NCI-H2227 (cell line): ENCODE measurements around the gene SMAD7.

Source experiments
- DNase-seq: peaks from one replicate; lab custom pipeline; 2025; ENCODE audit not compliant: unreplicated experiment; lab: John Stamatoyannopoulos, UW

Gene SMAD7

DNA sequence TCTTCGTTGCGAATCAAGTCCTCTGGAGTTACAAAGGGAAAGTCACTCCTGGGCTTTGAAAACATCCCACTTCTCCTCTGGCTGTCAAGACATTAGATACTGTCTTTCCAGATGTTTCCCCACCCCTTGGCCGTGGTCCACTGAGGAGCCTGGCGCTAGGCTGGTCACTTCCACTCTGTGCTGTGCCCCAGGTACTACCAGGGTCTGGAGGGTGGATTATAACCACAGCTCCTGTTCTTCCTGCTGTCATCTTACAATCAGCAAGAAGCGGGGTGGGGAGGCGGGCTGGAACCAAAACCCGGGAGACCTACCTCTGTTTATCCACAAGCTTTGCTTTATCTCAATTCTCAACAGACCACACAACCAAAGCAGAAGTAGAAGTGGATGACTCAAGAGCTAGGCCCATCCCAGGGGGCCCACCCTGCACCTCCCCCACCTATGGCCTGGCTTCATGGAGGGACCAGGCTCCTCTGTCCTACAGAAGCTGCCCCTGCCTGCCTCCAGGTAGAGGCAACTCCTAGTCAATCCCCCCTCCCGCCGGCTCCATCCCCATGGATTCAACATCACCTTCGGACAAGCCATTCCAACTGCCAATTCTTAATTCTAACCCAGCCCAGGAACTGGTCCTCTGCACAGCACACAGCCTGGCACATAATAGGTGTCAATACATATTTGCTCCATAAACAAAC is 17.8 kb downstream of the SMAD7 start:
- no peak for DNase-seq

DNA sequence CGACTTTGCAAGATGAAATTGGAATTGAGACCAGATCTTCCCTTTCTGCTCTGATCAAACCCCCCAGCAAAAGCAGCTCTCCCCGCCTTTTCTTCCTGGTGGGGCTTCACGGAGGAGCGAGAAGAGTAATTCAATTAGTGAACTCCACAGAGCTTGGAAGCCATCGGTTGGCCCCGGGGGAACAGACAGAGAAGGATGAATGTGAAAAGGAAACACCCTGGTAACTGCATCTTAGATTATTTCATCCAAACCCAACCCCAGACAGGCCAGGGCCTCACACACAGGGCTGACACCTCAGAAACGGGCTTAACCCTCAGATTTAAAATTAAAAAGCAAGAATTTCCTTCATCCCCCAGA is 18.3 kb downstream of the SMAD7 start:
- DNase-seq, result no peak

DNA sequence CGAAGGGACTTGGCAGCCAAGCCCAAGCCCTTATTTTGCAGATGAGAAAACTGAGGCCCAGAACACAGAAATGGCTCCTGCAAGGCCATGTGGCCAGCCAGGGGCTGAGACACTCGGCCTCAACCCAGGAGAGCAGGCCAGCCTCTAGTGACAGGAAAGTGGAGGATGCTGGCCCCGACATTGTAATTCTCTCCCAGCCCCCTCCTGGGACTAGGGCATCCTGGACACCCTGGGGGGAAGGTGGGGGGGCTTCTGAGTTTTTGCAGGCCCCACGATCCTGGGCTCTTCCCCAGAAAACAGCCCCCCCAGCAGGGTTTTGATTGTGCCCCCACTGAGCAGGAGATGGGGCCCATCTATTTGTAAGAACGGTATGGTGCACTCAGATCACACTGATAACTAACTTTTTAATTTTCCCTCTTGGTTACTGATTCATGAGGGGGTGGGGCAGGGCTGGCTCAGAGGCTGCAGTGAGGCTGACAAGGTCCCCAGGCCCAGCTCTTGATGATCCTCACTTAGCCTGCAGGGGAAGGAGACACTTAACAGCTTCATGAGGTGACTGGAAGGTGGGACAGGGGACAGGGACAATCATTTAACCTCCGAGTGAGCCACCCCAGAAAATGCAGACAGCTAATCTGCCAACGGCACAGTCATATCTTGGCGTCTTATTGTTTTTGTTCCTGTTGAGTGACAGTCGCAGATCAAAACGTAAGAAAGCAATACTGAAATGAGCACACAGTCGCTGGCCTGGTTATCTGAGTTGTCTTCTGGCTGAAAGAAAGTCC is 18.9 kb downstream of the SMAD7 start:
- no peak for DNase-seq

DNA sequence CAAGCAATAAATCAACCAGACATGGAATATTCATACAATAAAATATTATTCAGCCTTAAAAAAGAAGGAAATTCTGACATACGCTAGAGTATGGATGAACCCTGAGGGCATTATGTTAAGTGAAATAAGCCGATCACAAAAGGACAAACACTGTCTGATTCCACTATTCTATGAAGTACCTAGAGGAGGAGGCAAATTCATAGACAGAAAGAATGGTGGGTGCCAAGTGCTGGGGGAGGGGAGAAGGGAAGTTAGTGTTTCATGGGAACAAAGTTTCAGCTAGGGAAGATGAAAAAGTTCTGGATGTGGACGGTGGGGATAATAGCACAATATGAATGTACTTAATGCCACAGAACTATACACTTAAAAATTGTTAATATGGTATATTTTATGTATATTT is 19.8 kb downstream of the SMAD7 start:
- DNase-seq, result no peak

DNA sequence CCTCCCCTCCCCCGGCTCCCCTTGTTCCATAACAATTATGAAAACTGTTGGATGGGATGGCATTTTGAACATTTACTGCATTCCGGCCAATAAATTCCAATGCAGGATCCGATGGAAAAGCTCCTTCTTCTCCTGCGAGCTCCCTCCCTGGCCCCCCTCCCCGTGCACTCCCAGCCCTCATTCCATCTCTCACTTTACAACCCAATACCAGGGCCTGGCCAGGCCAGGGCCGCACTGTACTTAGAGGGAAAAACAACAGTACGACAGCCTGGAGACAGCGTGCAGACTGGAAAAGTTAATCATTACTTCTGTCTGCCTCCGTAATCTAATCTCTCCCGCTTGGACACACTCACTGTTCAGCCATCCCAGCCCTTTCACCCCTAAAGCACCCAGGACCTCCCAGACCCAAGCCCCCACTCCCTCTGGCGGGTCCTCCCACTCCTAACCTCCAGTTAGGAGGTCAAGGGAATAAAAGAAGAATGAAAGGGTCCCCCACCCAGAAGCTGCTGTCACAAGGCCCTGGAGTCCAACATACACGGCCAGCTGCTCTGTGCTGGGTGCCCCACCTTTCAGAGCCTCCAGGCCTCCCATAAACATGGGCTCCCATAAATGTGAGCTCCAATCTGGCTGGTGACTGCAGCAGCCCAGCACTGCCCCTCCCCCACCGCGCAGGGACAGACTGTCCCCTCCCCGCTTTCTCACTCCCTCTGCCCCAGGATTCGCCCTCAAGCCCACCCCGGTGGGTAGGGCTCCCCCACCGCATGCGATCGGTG is 20.6 kb downstream of the SMAD7 start:
- peak; percentile 27 for DNase-seq

DNA sequence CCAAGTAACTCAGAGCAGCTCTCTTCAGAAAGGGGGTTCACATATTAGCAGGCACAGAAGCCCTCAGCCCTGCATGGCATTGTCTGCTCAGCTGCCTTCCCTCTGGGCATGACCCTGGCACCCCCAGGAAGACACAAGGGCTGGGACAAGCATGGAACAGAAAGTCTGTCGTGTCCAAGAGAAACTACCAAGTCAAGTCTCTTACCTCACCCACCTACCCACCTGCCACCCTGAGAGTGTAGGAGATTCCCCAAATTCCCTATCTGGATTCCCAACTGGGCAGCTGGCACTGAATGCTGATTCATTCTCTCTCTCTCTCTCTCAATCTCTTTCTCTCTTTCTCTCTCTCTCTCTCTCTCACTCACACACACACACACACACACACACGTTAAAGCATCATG is 21.6 kb downstream of the SMAD7 start:
- DNase-seq, result no peak

DNA sequence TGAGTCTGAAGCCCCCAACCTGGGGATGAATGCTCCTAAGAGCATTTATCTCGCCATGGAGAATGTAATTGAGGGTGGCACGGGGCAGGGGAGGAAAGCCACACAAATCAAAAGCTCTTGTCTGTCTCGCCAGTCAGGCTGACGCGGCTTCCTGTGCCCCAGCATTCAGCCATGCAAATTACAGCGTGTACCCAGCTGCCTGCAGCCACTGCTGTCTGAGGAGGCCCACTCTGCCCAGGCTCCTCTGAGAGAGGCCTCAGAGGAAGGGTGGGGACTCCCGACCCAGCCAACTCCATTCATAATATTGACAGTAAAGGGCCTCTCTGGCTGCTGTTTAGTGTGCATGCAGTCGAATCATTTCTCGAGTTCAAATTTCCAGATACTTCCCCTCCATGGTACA is 22.0 kb downstream of the SMAD7 start:
- peak; percentile 85 for DNase-seq

DNA sequence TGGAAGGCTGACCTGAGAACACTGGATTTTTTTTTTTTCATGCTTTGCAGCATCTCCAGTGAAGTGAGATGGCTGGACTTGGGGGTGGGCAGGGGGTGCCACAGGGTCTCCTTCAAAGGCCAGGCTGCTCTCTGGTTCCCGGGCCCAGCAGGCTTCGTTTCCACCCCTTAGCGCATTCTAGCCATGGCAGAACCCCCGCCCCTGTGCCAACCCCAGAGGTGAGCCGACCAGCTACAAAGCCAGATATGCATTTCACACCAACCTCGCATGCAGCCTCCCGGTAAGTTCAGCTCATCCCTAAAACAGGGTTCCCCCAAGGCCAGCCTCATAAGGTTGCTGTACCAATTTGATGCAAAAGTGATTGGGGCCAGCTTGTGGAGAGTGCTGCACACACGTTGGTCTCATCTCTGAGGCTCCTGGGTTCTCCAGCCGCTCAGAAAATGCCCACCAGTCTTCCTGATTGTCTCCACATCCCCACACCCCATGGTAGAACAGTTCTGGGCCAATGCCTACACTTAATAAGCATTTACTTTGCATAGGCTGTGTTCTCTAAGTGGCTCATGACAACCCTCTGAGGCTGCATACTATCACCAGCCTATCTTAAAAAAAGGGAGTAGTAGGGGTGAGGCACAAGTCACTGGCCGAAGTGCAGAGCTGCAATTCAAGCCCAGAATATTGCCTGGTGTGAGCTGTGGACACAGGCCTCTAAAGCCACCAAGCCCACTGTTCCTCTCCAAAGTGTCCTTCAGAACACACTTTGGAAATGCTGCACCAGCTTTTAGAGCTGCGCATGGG is 23.3 kb downstream of the SMAD7 start:
- no peak for DNase-seq

DNA sequence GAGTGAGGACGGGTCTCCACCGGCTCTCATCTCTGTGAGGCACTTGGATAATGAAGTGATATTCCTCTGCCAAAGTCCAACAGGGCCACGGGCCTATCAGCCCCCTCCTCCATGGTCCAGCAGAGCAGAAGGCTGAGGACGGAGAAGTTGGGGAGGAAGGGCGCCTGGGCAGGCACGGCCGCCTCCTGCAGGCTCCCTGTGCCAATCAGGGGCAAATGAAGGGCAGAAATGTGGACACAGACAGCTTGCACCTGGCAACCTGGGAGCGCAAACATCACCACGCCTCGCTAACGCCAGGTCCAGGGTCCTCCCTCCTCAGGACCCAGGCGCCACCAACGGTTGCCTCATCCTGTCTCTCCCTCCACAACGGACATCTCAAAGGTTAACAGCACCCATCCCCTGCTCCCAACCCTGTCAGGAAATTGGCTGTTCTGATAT is 24.3 kb downstream of the SMAD7 start:
- no peak for DNase-seq

DNA sequence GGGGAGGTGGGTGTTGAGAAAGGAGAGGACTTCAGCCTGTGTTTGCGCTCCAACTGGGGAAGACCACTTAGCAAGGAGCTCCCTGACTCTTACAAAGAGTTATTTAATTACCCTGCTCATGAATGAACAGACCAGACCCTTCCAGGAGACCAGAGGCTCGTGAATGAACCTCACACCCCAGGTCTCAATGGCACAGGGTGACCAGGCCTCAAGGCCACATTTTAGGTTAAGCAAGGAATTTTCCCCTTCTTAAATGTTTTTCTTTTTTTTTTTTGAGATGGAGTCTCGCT is 25.3 kb downstream of the SMAD7 start:
- DNase-seq, result no peak

DNA sequence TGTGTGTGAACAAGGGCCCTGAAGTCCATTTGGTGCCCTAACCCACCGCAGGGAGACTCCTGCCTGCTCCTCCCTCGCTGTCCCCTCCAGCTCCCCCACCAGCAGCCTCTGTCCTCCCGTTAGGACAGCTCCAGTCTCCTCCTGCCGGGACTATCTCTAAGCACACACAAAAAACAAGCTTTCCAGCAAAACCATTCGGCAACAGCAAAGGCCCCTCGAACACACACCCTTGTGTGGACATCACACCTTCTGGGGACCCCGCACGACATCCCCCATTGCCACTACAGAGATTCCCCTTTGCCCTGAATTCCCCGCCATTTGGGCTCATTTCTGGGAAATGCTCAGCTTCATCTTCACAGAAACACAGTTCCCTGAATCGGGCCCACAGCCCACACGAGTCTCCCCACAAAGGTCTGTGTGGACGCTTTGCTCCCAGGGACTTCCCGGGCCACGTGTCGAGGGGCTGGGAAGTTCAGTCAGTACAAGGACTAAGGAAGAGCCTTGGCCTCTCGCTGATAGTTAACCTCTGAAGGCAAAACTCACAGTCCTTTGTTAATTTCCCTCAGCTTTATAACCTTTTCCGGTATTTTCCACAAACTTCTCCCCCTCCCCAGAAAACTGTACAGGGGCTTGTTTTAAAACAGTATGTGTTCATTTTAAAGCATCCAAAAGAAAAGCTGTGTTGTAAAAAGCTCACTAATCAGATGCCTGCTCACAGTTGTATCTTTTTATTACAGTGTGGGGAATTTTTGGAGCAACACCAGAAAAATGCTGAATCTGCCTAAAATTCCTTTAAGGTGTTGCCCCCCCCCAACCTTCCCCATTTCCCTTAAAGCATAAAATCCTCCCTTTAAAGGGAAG is 25.9 kb downstream of the SMAD7 start:
- no peak for DNase-seq

DNA sequence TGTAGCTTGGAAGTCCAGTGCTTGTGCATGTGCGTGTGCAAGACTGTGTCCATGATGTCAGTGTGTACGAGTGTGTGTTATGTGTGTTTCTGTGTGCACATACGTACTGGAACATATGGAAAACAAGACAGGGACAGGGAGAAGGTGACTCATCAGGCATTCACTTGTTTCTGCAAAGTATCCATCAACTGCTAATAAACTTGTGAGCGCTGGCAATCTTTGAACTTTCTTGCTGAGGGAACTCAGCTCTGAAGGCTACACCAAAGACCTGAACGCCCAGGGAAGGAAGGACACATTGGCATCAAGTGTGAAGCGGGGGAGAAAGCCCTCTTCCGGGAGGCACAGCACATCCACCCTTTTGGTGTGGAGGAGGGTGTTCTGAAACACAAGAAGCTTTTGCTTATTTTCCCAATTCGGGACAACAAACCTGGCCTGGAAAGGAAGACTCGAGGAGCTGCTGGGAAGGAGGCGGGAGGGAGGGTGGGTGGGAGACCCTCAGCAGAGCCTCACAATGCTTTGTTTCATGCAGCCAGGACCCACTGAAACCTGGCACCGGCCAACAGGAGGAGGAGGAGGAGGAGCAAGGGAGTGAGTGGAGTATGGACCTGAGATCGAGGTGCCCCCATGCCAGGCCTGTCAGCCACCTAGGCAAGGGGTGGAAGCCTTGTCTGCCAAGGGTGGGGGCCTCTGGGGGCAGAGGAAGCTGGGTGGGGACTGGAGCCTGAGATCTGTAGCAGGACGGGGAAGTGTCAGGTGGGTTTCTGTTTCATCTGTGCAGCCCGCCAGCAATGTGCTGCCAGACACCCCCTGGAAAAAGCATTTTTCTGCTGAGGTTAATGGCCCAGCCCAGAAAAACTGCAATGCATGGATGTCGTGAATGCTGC is 26.8 kb downstream of the SMAD7 start:
- no peak for DNase-seq

DNA sequence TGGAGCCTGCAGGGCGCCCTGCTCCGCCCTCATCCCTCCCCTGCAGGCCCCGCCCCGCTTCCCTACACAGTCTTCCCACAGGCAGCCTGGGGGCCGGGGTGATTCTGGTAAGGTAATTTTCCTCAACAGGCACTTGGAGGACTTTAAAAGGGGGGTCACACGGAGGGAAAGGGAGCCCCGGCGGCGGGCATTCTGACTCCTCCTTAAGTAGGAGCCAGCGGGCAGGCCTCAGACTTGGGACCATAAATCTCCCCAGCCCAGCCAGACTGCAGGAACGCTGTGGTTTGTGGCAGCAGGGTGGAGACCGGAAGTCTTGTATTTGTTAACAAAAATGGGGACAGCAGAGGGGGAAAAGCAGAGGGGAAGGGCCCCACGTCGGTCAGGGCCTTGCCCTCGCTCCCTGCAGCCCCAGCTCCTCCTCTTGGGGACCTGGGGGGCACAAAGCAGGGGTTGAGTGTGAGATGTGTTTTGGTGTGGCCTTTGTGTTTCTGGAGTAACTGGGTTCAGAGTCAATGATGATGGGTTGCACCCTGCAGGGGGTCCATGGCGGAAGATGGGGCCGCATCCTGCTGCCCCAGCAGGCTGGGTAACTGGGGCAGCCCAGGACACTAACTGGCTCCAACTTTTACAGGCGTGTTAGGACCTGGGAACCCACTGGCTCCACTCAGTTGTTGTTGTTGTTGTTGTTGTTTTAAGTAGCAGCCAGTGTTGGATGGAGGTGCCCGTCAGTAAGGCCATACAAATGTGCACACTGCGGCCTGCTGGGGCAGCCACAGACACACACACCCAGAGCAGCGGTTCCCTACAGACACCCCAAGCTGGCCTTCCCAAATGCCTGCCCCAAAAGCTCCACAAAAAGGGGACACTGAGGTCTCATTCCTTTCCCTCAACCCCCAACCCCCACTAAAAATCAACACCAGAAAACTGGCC is 27.7 kb downstream of the SMAD7 start:
- DNase-seq, result peak; percentile 75

DNA sequence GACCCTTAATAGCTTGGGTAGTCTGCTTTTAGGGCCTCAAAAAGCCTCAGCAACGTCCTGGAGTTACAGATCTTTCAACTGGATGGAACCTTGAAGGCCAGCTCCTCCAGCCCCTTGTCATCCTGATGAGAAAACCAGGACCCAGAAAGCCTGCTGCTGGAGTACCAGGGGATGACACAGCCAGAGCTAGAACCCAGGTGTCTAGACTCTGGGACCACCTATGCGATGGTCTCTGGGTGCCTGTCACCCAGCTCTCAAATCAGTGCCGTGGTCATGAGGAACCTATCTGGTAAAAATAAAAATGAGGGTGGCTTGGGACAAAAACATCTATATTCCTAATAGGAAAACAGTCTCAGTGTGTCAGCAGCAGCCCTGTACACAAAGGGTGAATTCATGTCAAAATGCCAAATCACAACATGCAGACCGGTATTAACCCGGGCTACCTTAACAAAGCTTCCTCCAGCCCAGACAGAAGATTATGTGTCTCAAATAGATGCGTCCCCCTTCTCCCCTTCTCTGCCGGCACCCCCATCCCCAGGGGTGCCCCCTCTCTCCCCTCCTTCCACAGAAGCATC is 28.5 kb downstream of the SMAD7 start:
- DNase-seq, result no peak

DNA sequence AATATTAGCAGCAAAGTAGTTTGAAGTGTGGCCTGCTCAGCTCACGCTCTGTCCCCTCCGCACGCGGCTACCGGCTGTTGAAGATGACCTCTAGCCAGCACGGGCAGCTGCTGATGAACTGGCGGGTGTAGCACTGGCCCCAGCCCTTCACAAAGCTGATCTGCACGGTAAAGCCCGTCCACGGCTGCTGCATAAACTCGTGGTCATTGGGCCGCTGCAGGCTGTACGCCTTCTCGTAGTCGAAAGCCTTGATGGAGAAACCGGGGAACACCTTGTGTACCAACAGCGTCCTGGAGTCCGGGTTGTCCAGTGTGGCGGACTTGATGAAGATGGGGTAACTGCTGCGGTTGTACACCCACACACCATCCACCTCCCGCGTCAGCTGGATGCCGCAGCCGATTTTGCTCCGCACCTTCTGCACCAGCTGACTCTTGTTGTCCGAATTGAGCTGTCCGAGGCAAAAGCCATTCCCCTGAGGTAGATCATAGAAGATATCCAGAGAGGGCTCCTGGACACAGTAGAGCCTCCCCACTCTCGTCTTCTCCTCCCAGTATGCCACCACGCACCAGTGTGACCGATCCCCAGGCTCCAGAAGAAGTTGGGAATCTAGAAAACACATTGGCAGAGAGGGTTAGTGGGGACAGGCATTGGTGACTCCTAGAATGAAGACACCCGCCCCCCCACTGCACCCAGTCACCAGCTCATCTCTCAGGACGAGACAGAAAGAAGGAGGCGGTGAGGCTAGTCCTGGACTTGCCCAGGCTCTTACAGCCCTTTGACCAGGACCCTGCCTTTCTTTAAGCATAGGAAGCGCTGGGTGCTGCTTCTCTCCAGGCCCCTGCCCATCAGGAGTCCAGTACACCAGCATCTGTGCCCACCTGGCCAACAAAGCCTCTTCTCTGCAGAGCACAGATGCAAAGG is 29.2 kb downstream of the SMAD7 start:
- DNase-seq, result no peak

DNA sequence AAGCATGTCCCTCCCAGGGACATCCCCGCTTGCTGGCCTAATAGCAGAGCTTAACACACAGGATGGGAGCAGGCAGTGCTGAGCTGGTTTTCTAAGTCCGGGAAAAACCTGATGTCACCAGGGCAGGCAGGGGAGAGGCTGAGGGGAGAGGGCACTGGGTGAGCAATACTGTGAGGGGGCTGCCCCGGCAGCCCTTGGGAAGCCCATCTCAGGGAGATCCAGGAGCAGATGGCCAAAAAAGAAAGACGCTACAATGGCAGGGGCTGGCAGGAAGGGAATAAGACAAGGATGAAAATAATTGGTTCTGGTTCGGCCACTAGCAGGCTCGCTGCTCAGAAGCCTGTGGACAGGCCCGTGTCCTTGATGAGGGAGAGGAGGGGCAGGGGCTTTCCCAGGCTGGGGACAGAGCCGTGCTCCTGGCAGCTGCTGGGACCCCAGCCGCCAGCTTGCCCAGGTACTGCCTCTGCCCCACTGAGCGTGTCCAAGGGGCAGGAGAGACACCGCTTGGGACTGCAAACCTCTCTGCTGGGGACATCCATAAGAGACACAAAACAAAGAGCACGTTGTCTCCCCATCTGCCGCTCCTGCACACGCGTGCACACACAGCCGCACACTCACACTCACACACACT is 30.2 kb downstream of the SMAD7 start:
- no peak for DNase-seq

DNA sequence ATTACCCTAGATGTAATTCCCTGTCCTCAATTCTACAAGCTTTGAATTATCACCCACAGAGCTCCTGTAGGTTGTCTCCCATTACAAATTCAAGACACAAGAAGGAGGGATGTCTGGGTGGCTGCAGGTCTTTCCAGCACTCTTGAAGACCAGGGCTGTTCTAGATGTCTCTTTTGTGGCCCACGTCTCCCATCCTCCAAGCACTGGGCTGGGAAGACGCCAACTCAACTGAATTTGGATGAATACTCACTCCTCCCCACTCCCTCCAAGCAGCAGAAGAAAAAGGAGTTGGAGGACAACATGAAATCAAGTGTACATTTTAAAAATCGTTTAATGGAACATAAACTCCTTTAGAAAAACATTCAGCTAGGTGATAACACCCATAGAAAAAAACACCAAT is 31.2 kb downstream of the SMAD7 start:
- DNase-seq, result no peak
